Central memory CD4-positive, alpha-beta T cell (primary cell): Measurements from ENCODE around the gene RORC.
A peak's percentile ranks its signal among the peaks of the same experiment; 100 is the strongest.
"Not testable (repeated sequence)": the region's sequence is repeated elsewhere in the genome, so short reads cannot be mapped to it uniquely, and the experiment has no call there.

ENCODE experiments used
- DNase-seq: peaks from one replicate; pipeline ENCODE4 v3.0.0; 2022

Gene RORC

GRCh38 chr1:151768351-151769066, 63.1 kb downstream of the RORC start:
- not testable (repeated sequence) for DNase-seq

DNA sequence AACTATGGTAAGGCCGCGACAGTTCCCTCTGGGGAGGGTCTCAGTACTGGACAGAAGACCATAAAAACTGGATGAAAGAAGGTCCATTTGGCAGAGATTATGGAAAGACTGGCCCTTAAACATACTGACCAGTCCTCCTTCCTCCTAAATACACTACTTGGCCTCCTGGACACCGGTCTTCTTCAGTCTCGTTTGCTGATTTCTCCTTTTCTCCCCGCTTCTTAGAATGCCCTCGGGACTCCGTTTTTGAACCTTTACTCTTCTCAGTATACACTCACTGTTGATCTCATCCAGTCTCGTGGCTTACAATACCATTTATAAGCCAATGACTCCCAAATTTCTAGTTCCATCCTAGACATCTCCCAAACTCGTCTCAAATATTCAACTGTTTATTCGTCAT, 67.6 kb downstream of the RORC start:
- DNase-seq, result no peak

DNA sequence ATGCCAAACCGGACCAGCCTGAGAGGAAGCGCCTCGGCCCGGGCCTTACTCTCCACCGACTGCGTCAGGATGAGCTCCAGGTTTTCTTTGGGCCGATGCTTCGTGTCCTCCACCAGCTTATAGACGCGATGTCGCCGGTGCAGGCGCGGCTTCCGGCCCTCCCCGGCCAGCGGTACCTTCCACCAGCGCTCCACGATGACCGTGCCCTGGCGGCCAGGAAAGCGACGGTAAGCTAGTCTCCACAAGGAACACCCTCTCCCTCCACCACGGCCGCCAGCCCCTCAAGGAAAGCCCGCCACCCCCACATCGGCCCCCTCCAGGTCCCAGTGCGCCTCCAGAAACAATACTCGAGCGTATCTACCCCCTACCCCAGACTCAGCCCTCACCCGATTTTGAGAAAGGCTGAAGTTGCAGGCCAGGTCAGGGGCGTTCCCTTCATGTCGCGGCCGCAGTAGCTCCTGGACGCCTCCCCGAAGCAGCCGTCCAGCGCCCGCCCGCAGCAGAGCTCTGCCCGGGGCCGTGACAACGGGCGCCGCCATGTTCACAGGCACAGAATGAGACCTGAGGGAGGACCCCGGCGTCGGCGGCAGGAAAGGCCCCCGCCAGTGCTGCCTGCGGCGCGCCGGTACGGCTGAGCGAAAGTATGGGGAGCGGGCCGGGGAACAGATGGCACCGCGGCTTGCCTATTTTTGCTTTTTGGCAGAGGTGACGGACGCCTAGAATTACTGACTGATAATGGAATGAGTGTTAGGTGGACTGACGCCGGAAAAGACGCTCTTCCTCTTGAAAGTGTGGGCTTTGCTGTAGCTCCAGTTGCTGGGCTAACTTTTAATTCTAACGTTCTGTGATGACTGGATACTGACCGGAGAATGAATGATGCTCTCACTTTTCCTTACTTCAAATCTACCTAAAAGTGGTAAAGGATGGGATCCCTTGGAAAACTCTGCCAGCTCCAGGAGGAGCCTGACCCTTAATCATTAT, 68.4 kb downstream of the RORC start, which contains the start of gene MRPL9:
MRPL9 (minus strand) TSS at position 556 of the 981 bp plus-strand sequence; CDS start at position 539, 17 bp downstream.
- DNase-seq, result peak; percentile 83

DNA sequence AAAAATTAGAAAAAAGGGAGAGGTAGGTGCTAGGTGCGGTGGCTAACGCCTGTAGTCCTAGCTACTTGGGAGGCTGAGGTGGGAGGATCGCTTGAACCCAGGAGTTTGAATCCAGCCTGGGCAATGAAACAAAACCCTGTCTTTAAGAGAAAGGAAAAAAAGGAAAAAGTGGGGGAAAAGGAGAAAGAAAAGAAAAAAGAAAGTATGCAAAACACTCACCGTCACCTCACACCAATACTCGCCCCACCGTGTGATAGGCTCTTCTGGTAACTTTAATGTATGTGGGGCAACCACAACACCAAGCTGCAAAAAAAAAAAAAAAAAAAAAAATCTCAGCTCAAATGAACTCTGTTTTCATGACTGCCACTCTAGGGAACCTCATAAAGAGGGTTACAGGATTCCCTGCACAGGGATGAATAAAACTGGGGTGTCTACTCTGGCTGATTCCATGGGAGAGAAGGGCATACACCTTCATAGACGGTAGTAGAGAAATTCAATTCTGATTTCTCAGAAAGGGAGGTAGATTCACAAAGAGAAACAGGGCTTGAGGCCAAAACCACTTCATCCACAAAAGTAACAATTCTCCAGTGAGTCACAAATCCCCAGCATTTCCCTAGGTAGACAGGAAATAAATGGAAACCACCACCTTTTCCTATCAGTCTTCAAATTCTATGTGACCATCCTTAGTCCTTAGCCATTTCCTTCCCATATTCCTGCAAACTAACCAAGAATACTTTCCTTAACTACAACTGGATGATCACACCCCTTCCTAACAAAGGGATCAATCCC, 70.8 kb downstream of the RORC start:
- no peak for DNase-seq

DNA sequence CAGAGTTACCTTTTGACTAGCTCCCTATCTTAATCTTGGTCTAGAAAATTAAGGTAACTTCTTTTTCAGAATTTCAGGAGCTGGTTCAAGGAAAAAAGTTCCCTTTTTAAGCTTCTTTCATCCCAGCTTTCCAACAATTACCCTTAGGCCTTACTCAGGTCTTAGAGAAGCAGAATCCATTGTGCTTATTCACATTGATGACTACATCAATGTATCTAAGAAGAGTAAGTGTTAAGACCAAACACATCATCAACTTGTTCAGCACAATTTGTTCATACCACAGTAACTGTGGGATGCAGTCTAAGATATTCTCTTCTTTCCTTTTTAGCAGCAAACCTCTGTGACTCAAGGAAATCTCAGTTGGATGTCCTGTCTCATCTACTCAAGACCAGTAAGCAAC, 72.4 kb downstream of the RORC start:
- no peak for DNase-seq

- no peak for DNase-seq
Observed at GRCh38 chr1:151756291-151756690, 75.3 kb downstream of the RORC start.
